HepG2 (cell line): Measurements from ENCODE around the gene TLX1. TPM values are rescaled to one million over a fixed set of nuclear protein-coding genes. Genes with fewer than 3 reads are reported as not detected.

ENCODE experiments used
- ATF6 ChIP-seq: sonication (generic); formaldehyde crosslinking; conservative IDR thresholded peaks from 2 replicates; pipeline ENCODE4 v1.4.0; 2020; ENCODE audit warnings: missing genetic modification reagents
- PAXIP1 ChIP-seq: sonication (generic); formaldehyde crosslinking; conservative IDR thresholded peaks from 2 replicates; pipeline ENCODE4 v1.4.0; 2020; ENCODE audit warnings: mild to moderate bottlenecking, missing genetic modification reagents, moderate library complexity
- TRAFD1 ChIP-seq: sonication (generic); formaldehyde crosslinking; IDR thresholded peaks from 2 replicates; pipeline ENCODE4 v1.5.1; 2020; ENCODE audit warnings: missing genetic modification reagents, mild to moderate bottlenecking, borderline replicate concordance
- ZNF552 ChIP-seq: sonication (generic); formaldehyde crosslinking; IDR thresholded peaks from 2 replicates; pipeline ENCODE4 v1.9.0; 2022; ENCODE audit warnings: missing genetic modification reagents, mild to moderate bottlenecking, borderline replicate concordance
- ZNF644 ChIP-seq: IDR thresholded peaks from 2 replicates; pipeline ENCODE4 v1.6.1; 2016; ENCODE audit warnings: low read depth
- ZNF839 ChIP-seq: sonication (generic); formaldehyde crosslinking; IDR thresholded peaks from 2 replicates; pipeline ENCODE4 v1.4.0; 2020; ENCODE audit warnings: missing genetic modification reagents, mild to moderate bottlenecking, borderline replicate concordance
- polyA plus RNA-seq, 8 experiments: library from polyadenylated mRNA; depleted of rRNA in 3 of 8; stranded (reverse) in 7 of 8; unstranded in 1 of 8; fragments of >200 nt; fragmentation: Illumina TruSeq in 4 of 8; extraction: Trizol in 4 of 8; gene quantifications; 2 replicates each; pipeline versions ENCODE4 v1.2.1 to v1.2.3, GENCODE V29; 2011 to 2016; ENCODE audit warnings: low read depth in 4 of 8, missing spikeins in 1 of 8, mixed read lengths in 1 of 8; ENCODE audit not compliant: insufficient read depth in 1 of 8
- total RNA-seq, 5 experiments: library from RNA; depleted of rRNA; stranded (reverse); fragments of >200 nt; fragmentation: Illumina TruSeq; extraction: Trizol; gene quantifications; 2 replicates each; pipeline ENCODE4 v1.2.3, GENCODE V29; 2016; ENCODE audit warnings: low read depth in 1 of 5

Gene TLX1
- total and polyA plus RNA-seq, 2 of the 13 experiments (the other 11 are each of a cell fraction or from before 2014, with no cell fraction given): 0.07 to 0.26 TPM

- TF ChIP-seq ATF6 (CRISPR knock-in tag) (no peak), ZNF552 (CRISPR knock-in tag) (no peak), PAXIP1 (CRISPR knock-in tag) (no peak), ZNF839 (CRISPR knock-in tag) (no peak), TRAFD1 (no peak), ZNF644 (CRISPR knock-in tag) (no peak)
- TF ChIP-seq, all 625 proteins: peak for 0
These were observed 35.3 kb downstream of the TLX1 start (continued) for GRCh38 chr10:101166430-101166829.
